CD8-positive, alpha-beta memory T cell (primary cell): ENCODE data around the gene CHSY3. TPM values are rescaled to one million over a fixed set of nuclear protein-coding genes. Genes with fewer than 3 reads are reported as not detected.

Experiments
- CTCF ChIA-PET: fragments of 350-600 bp; sonication (Branson Sonifier 250); formaldehyde crosslinking; loops from one replicate; lab custom pipeline; 2021; ENCODE audit warnings: antibody characterized with exemption; lab: Charles Lee
- POLR2A ChIA-PET: fragments of 350-600 bp; sonication (Branson Sonifier 250); formaldehyde crosslinking; loops from one replicate; lab custom pipeline; 2021; ENCODE audit warnings: antibody characterized with exemption; lab: Charles Lee
- DNase-seq, 5 donors: peaks; one replicate each; pipeline versions ENCODE4 v3.0.0 to v3.0.0-alpha.2; 2020 to 2022; ENCODE audit warnings: mixed read lengths in 1 of 5
- H3K27ac ChIP-seq: one replicate; pipeline ENCODE4 v1.7.0; 2013; ENCODE audit warnings: low read depth, mild to moderate bottlenecking, low read length, moderate library complexity
- H3K27me3 ChIP-seq: 2 replicates; pipeline ENCODE4 v1.7.0; 2013; ENCODE audit warnings: low read length, mild to moderate bottlenecking; ENCODE audit not compliant: insufficient read depth, poor library complexity, severe bottlenecking
- H3K36me3 ChIP-seq: 2 replicates; pipeline ENCODE4 v1.7.0; 2013; ENCODE audit warnings: mild to moderate bottlenecking, low read length, moderate library complexity; ENCODE audit not compliant: insufficient read depth
- H3K4me1 ChIP-seq: 2 replicates; pipeline ENCODE4 v1.7.0; 2013; ENCODE audit warnings: mild to moderate bottlenecking, low read length, moderate library complexity; ENCODE audit not compliant: insufficient read depth
- H3K4me3 ChIP-seq: 2 replicates; pipeline ENCODE4 v1.7.0; 2013; ENCODE audit warnings: mild to moderate bottlenecking, low read length
- H3K9me3 ChIP-seq: 2 replicates; pipeline ENCODE4 v1.7.0; 2013; ENCODE audit warnings: mild to moderate bottlenecking, low read length
- H3K27ac Mint-ChIP-seq, 8 donors: one replicate each; pipeline ENCODE4 v1.8.0; 2020 to 2021; ENCODE audit warnings: mixed read lengths in 8 of 8, mild to moderate bottlenecking in 6 of 8, inconsistent platforms in 3 of 8, moderate library complexity in 3 of 8
- H3K27me3 Mint-ChIP-seq, 2 donors: one replicate each; pipeline ENCODE4 v1.8.0; 2020 to 2021; ENCODE audit warnings: mixed read lengths in 2 of 2, mild to moderate bottlenecking in 1 of 2, moderate library complexity in 1 of 2
- H3K36me3 Mint-ChIP-seq, 3 donors: one replicate each; pipeline ENCODE4 v1.8.0; 2020 to 2021; ENCODE audit warnings: mixed read lengths in 3 of 3, inconsistent platforms in 1 of 3, mild to moderate bottlenecking in 1 of 3
- H3K4me1 Mint-ChIP-seq, 3 donors: one replicate each; pipeline ENCODE4 v1.8.0; 2020 to 2021; ENCODE audit warnings: mixed read lengths in 3 of 3, inconsistent platforms in 1 of 3, mild to moderate bottlenecking in 1 of 3
- H3K4me3 Mint-ChIP-seq, 7 donors: one replicate each; pipeline ENCODE4 v1.8.0; 2020 to 2021; ENCODE audit warnings: mixed read lengths in 7 of 7, mild to moderate bottlenecking in 6 of 7, moderate library complexity in 4 of 7, inconsistent platforms in 2 of 7
- H3K9me3 Mint-ChIP-seq, 5 donors: one replicate each; pipeline ENCODE4 v1.8.0; 2020 to 2022; ENCODE audit warnings: mixed read lengths in 5 of 5, mild to moderate bottlenecking in 3 of 5, moderate library complexity in 2 of 5, inconsistent platforms in 1 of 5
- polyA plus RNA-seq: library from polyadenylated mRNA; unstranded; fragments of 300-500 nt; fragmentation: Illumina TruSeq; gene quantifications from one replicate; pipeline ENCODE4 v1.2.3, GENCODE V29; 2021
- total RNA-seq, 2 experiments: library from RNA; stranded (reverse); gene quantifications; one replicate each; pipeline ENCODE4 v1.2.3, GENCODE V29; 2021

The CHSY3 gene
- total and polyA plus RNA-seq, 3 experiments from 2014 or later = not detected

- H3K9me3 ChIP-seq = no peaks in the 10 kb centered on the region
- no peaks in the 10 kb centered on the region for H3K27me3 ChIP-seq
- no peak for DNase-seq
- H3K36me3 ChIP-seq = no peaks in the 10 kb centered on the region
- H3K27ac Mint-ChIP-seq = no peak overlapping the region
- no peaks in the 10 kb centered on the region for H3K4me1 Mint-ChIP-seq
- ChIA-PET POLR2A (no interaction called here), CTCF (no interaction called here)
- peaks cover 1 to 8% (median 2%) of the 10 kb centered on the region in 5 donors for H3K9me3 Mint-ChIP-seq
- no peak overlapping the region for H3K4me3 ChIP-seq
- no peak overlapping the region for H3K4me3 Mint-ChIP-seq
- no peak overlapping the region for H3K27ac ChIP-seq
- no peaks in the 10 kb centered on the region for H3K4me1 ChIP-seq
- no peaks in the 10 kb centered on the region for H3K36me3 Mint-ChIP-seq
- H3K27me3 Mint-ChIP-seq = no peaks in the 10 kb centered on the region
These were observed 56.6 kb downstream of the CHSY3 start for GRCh38 chr5:129960831-129961230.

- Mint-ChIP-seq H3K36me3 (no peaks in the 10 kb centered on the region), H3K27ac (no peak overlapping the region), H3K4me3 (no peak overlapping the region), H3K9me3 (peaks cover 0 to 7% (median 1%) of the 10 kb centered on the region in 5 donors), H3K27me3 (no peaks in the 10 kb centered on the region), H3K4me1 (no peaks in the 10 kb centered on the region)
- ChIA-PET POLR2A (no interaction called here), CTCF (no interaction called here)
- DNase-seq = no peak
- no peaks in the 10 kb centered on the region for H3K4me1 ChIP-seq
- no peaks in the 10 kb centered on the region for H3K36me3 ChIP-seq
- no peaks in the 10 kb centered on the region for H3K9me3 ChIP-seq
- H3K27me3 ChIP-seq = no peaks in the 10 kb centered on the region
- H3K27ac ChIP-seq = no peak overlapping the region
- H3K4me3 ChIP-seq = no peak overlapping the region
These were observed 58.2 kb downstream of the CHSY3 start for GRCh38 chr5:129962506-129962905.

- no peak for DNase-seq
- Histone ChIP-seq H3K9me3 (no peaks in the 10 kb centered on the region), H3K36me3 (no peaks in the 10 kb centered on the region), H3K27ac (no peak overlapping the region), H3K4me3 (no peak overlapping the region), H3K4me1 (no peaks in the 10 kb centered on the region), H3K27me3 (no peaks in the 10 kb centered on the region)
- Mint-ChIP-seq H3K9me3 (peaks cover 0 to 1% (median 0%) of the 10 kb centered on the region in 5 donors), H3K27ac (no peak overlapping the region), H3K27me3 (no peaks in the 10 kb centered on the region), H3K4me1 (no peaks in the 10 kb centered on the region), H3K36me3 (no peaks in the 10 kb centered on the region), H3K4me3 (no peak overlapping the region)
- POLR2A ChIA-PET = no interaction called here
- CTCF ChIA-PET = no interaction called here
These were observed 59.1 kb downstream of the CHSY3 start for GRCh38 chr5:129963359-129963758.

- no peaks in the 10 kb centered on the region for H3K27me3 Mint-ChIP-seq
- ChIA-PET CTCF (no interaction called here), POLR2A (no interaction called here)
- H3K27me3 ChIP-seq = no peaks in the 10 kb centered on the region
- H3K4me1 Mint-ChIP-seq = no peaks in the 10 kb centered on the region
- no peak for DNase-seq
- no peak overlapping the region for H3K4me3 Mint-ChIP-seq
- H3K36me3 Mint-ChIP-seq = no peaks in the 10 kb centered on the region
- no peaks in the 10 kb centered on the region for H3K36me3 ChIP-seq
- no peaks in the 10 kb centered on the region for H3K9me3 ChIP-seq
- no peak overlapping the region for H3K27ac Mint-ChIP-seq
- H3K4me3 ChIP-seq = no peak overlapping the region
- H3K4me1 ChIP-seq = no peaks in the 10 kb centered on the region
- H3K27ac ChIP-seq = no peak overlapping the region
- peaks cover 0 to 1% (median 0%) of the 10 kb centered on the region in 5 donors for H3K9me3 Mint-ChIP-seq
These were observed 61.8 kb downstream of the CHSY3 start for GRCh38 chr5:129966071-129966470.

GRCh38 chr5:129971714-129972113 is 67.4 kb downstream of the CHSY3 start:
- no peak overlapping the region for H3K4me3 Mint-ChIP-seq
- no peaks in the 10 kb centered on the region for H3K4me1 ChIP-seq
- H3K4me1 Mint-ChIP-seq = no peaks in the 10 kb centered on the region
- no peak for DNase-seq
- no peaks in the 10 kb centered on the region for H3K9me3 ChIP-seq
- H3K36me3 Mint-ChIP-seq = no peaks in the 10 kb centered on the region
- H3K4me3 ChIP-seq = no peak overlapping the region
- CTCF ChIA-PET = no interaction called here
- POLR2A ChIA-PET = no interaction called here
- no peak overlapping the region for H3K27ac ChIP-seq
- no peaks in the 10 kb centered on the region for H3K27me3 ChIP-seq
- H3K36me3 ChIP-seq = no peaks in the 10 kb centered on the region
- H3K27ac Mint-ChIP-seq = no peak overlapping the region
- no peaks in the 10 kb centered on the region for H3K27me3 Mint-ChIP-seq
- H3K9me3 Mint-ChIP-seq = peaks cover 0 to 3% (median 0%) of the 10 kb centered on the region in 5 donors

GRCh38 chr5:129972465-129973141 is 68.3 kb downstream of the CHSY3 start:
- no peaks in the 10 kb centered on the region for H3K36me3 Mint-ChIP-seq
- H3K4me1 ChIP-seq = no peaks in the 10 kb centered on the region
- DNase-seq = no peak
- H3K9me3 Mint-ChIP-seq = peaks cover 0 to 3% (median 0%) of the 10 kb centered on the region in 5 donors
- ChIA-PET CTCF (no interaction called here), POLR2A (no interaction called here)
- H3K4me3 Mint-ChIP-seq = no peak overlapping the region
- no peaks in the 10 kb centered on the region for H3K9me3 ChIP-seq
- no peaks in the 10 kb centered on the region for H3K36me3 ChIP-seq
- H3K4me3 ChIP-seq = no peak overlapping the region
- H3K27ac ChIP-seq = no peak overlapping the region
- H3K4me1 Mint-ChIP-seq = no peaks in the 10 kb centered on the region
- H3K27me3 ChIP-seq = no peaks in the 10 kb centered on the region
- no peak overlapping the region for H3K27ac Mint-ChIP-seq
- H3K27me3 Mint-ChIP-seq = no peaks in the 10 kb centered on the region

- Histone ChIP-seq H3K27me3 (no peaks in the 10 kb centered on the region), H3K27ac (no peak overlapping the region), H3K9me3 (no peaks in the 10 kb centered on the region), H3K4me3 (no peak overlapping the region), H3K36me3 (no peaks in the 10 kb centered on the region), H3K4me1 (no peaks in the 10 kb centered on the region)
- ChIA-PET CTCF (no interaction called here), POLR2A (no interaction called here)
- H3K4me1 Mint-ChIP-seq = no peaks in the 10 kb centered on the region
- no peak overlapping the region for H3K4me3 Mint-ChIP-seq
- H3K9me3 Mint-ChIP-seq = peaks cover 0 to 3% (median 0%) of the 10 kb centered on the region in 5 donors
- no peak overlapping the region for H3K27ac Mint-ChIP-seq
- no peak for DNase-seq
- H3K27me3 Mint-ChIP-seq = no peaks in the 10 kb centered on the region
- H3K36me3 Mint-ChIP-seq = no peaks in the 10 kb centered on the region
These were observed 69.6 kb downstream of the CHSY3 start for GRCh38 chr5:129973716-129974426.

- Histone ChIP-seq H3K4me3 (no peak overlapping the region), H3K36me3 (no peaks in the 10 kb centered on the region), H3K27ac (no peak overlapping the region), H3K9me3 (no peaks in the 10 kb centered on the region), H3K4me1 (no peaks in the 10 kb centered on the region), H3K27me3 (no peaks in the 10 kb centered on the region)
- no peak for DNase-seq
- POLR2A ChIA-PET = no interaction called here
- Mint-ChIP-seq H3K4me1 (no peaks in the 10 kb centered on the region), H3K27ac (no peak overlapping the region), H3K4me3 (no peak overlapping the region), H3K27me3 (no peaks in the 10 kb centered on the region), H3K36me3 (no peaks in the 10 kb centered on the region), H3K9me3 (peaks cover 0 to 4% (median 2%) of the 10 kb centered on the region in 5 donors)
- CTCF ChIA-PET = no interaction called here
These were observed 73.5 kb downstream of the CHSY3 start for GRCh38 chr5:129977810-129978209.
